Kidney epithelial cell (primary cell): ENCODE results near the gene ABHD12B. TPM values are rescaled to one million over a fixed set of nuclear protein-coding genes. Genes with fewer than 3 reads are reported as not detected.

Experiments
- DNase-seq: peaks from one replicate; pipeline ENCODE4 v3.0.0-alpha.2; 2010; ENCODE audit warnings: low read depth
- H3K27me3 ChIP-seq: 2 replicates; pipeline ENCODE4 v1.6.0; 2011; ENCODE audit warnings: low read length; ENCODE audit not compliant: control insufficient read depth, insufficient read depth
- H3K36me3 ChIP-seq: 2 replicates; pipeline ENCODE4 v1.5.1; 2011; ENCODE audit warnings: low read length; ENCODE audit not compliant: control insufficient read depth, insufficient read depth
- H3K4me3 ChIP-seq: 2 replicates; pipeline ENCODE4 v1.5.1; 2011; ENCODE audit warnings: low read depth, mild to moderate bottlenecking, control low read depth, low read length
- CTCF ChIP-seq: IDR thresholded peaks from 2 replicates; pipeline ENCODE4 v1.5.1; 2011; ENCODE audit warnings: mild to moderate bottlenecking, moderate library complexity, low read length, control low read depth, inconsistent platforms; ENCODE audit not compliant: insufficient read depth, poor library complexity, severe bottlenecking
- total RNA-seq: library from RNA; depleted of rRNA; stranded (reverse); fragments of >200 nt; gene quantifications from 2 replicates; pipeline ENCODE4 v1.2.3, GENCODE V29; 2015

ABHD12B gene
- total RNA-seq, 1 donor from 2014 or later: not detected

GRCh38 chr14:50853891-50854290, 18.0 kb upstream of the ABHD12B start:
- H3K4me3 ChIP-seq: no peak overlapping the region
- no peaks in the 10 kb centered on the region for H3K36me3 ChIP-seq
- H3K27me3 ChIP-seq: no peaks in the 10 kb centered on the region
- no peak for DNase-seq
- no peak for TF ChIP-seq CTCF

GRCh38 chr14:50854521-50854920, 17.3 kb upstream of the ABHD12B start:
- no peak for TF ChIP-seq CTCF
- no peaks in the 10 kb centered on the region for H3K27me3 ChIP-seq
- H3K4me3 ChIP-seq: no peak overlapping the region
- H3K36me3 ChIP-seq: no peaks in the 10 kb centered on the region
- no peak for DNase-seq

- Histone ChIP-seq H3K36me3 (no peaks in the 10 kb centered on the region), H3K27me3 (no peaks in the 10 kb centered on the region), H3K4me3 (no peak overlapping the region)
- TF ChIP-seq CTCF: no peak
- DNase-seq: no peak
These were observed 16.3 kb upstream of the ABHD12B start for GRCh38 chr14:50855558-50855957.

- Histone ChIP-seq H3K36me3 (no peaks in the 10 kb centered on the region), H3K27me3 (no peaks in the 10 kb centered on the region), H3K4me3 (no peak overlapping the region)
- TF ChIP-seq CTCF: no peak
- no peak for DNase-seq
These were observed 15.2 kb upstream of the ABHD12B start for GRCh38 chr14:50856660-50857059.

- DNase-seq: no peak
- H3K27me3 ChIP-seq: no peaks in the 10 kb centered on the region
- no peak for TF ChIP-seq CTCF
- no peak overlapping the region for H3K4me3 ChIP-seq
- H3K36me3 ChIP-seq: no peaks in the 10 kb centered on the region
These were observed 12.6 kb upstream of the ABHD12B start for GRCh38 chr14:50859296-50859624.

GRCh38 chr14:50860478-50861086, 11.3 kb upstream of the ABHD12B start:
- peak; percentile 48 for DNase-seq
- peak; percentile 69 for TF ChIP-seq CTCF
- peak overlapping the region; percentile 32 for H3K4me3 ChIP-seq
- H3K36me3 ChIP-seq: no peaks in the 10 kb centered on the region
- H3K27me3 ChIP-seq: no peaks in the 10 kb centered on the region
